Liver (tissue), 9 donors: ENCODE data around the gene BDKRB2. TPM values are rescaled to one million over a fixed set of nuclear protein-coding genes. Genes with fewer than 3 reads are reported as not detected.

Source experiments
- DNase-seq: peaks from one replicate; pipeline ENCODE4 v3.0.0-alpha.2; 2017; ENCODE audit warnings: low spot score
- H3K27ac ChIP-seq, 2 donors: one replicate each; pipeline ENCODE4 v1.7.0; 2013; ENCODE audit warnings: inconsistent platforms in 2 of 2, low read length in 2 of 2, control low read depth in 1 of 2, low read depth in 1 of 2, mild to moderate bottlenecking in 1 of 2
- H3K27me3 ChIP-seq, 4 donors: one replicate each; pipeline versions ENCODE4 v1.6.1 to v1.7.0; 2013; ENCODE audit warnings: low read length in 3 of 4, inconsistent platforms in 1 of 4, mild to moderate bottlenecking in 1 of 4, moderate library complexity in 1 of 4; ENCODE audit not compliant: control insufficient read depth in 4 of 4, insufficient read depth in 4 of 4
- H3K36me3 ChIP-seq, 4 donors: one replicate each; pipeline versions ENCODE4 v1.6.1 to v1.7.0; 2013; ENCODE audit warnings: low read length in 3 of 4, mild to moderate bottlenecking in 3 of 4, low read depth in 1 of 4, moderate library complexity in 1 of 4; ENCODE audit not compliant: control insufficient read depth in 4 of 4, insufficient read depth in 3 of 4
- H3K4me1 ChIP-seq, 4 donors: one replicate each; pipeline versions ENCODE4 v1.6.1 to v1.7.0; 2013; ENCODE audit warnings: low read length in 3 of 4, mild to moderate bottlenecking in 3 of 4, moderate library complexity in 1 of 4; ENCODE audit not compliant: control insufficient read depth in 4 of 4, insufficient read depth in 4 of 4
- H3K4me3 ChIP-seq, 3 donors: one replicate each; pipeline versions ENCODE4 v1.6.1 to v1.7.0; 2013; ENCODE audit warnings: low read length in 3 of 3, control low read depth in 1 of 3, low read depth in 1 of 3, mild to moderate bottlenecking in 1 of 3
- H3K9ac ChIP-seq, 2 donors: one replicate each; pipeline ENCODE4 v1.7.0; 2013; ENCODE audit warnings: low read length in 2 of 2, mild to moderate bottlenecking in 2 of 2, moderate library complexity in 2 of 2, control low read depth in 1 of 2, low read depth in 1 of 2
- H3K9me3 ChIP-seq, 4 donors: one replicate each; pipeline versions ENCODE4 v1.6.1 to v1.7.0; 2013; ENCODE audit warnings: low read length in 3 of 4; ENCODE audit not compliant: control insufficient read depth in 4 of 4
- EGR1 ChIP-seq, 2 donors: IDR thresholded peaks; 2 replicates each; pipeline ENCODE4 v1.6.1; 2016 to 2018; ENCODE audit warnings: antibody characterized with exemption in 2 of 2, low read depth in 2 of 2
- FOXA1 ChIP-seq: IDR thresholded peaks from 2 replicates; pipeline ENCODE4 v1.6.1; 2016; ENCODE audit warnings: antibody characterized with exemption
- FOXA2 ChIP-seq: IDR thresholded peaks from 2 replicates; pipeline ENCODE4 v1.6.1; 2016; ENCODE audit warnings: antibody characterized with exemption
- GABPA ChIP-seq, 2 donors: IDR thresholded peaks in 1 of 2; conservative IDR thresholded peaks in 1 of 2; 2 replicates each; pipeline ENCODE4 v1.6.1; 2016; ENCODE audit warnings: antibody characterized with exemption in 2 of 2, mild to moderate bottlenecking in 1 of 2, moderate library complexity in 1 of 2
- HNF4A ChIP-seq, 2 donors: conservative IDR thresholded peaks; 2 replicates each; pipeline ENCODE4 v1.6.1; 2016; ENCODE audit warnings: antibody characterized with exemption in 2 of 2, mild to moderate bottlenecking in 2 of 2
- JUND ChIP-seq, 2 donors: IDR thresholded peaks; 2 replicates each; pipeline ENCODE4 v1.6.1; 2016; ENCODE audit warnings: antibody characterized with exemption in 2 of 2
- NR2F2 ChIP-seq: IDR thresholded peaks from 2 replicates; pipeline ENCODE4 v1.6.1; 2016; ENCODE audit warnings: antibody characterized with exemption
- RAD21 ChIP-seq, 2 donors: IDR thresholded peaks; 2 replicates each; pipeline ENCODE4 v1.6.1; 2016; ENCODE audit warnings: antibody characterized with exemption in 2 of 2, mild to moderate bottlenecking in 2 of 2
- SP1 ChIP-seq: IDR thresholded peaks from 2 replicates; pipeline ENCODE4 v1.6.1; 2018; ENCODE audit warnings: antibody characterized with exemption, mild to moderate bottlenecking
- TAF1 ChIP-seq: conservative IDR thresholded peaks from 2 replicates; pipeline ENCODE4 v1.6.1; 2016; ENCODE audit warnings: antibody characterized with exemption, mild to moderate bottlenecking
- YY1 ChIP-seq: IDR thresholded peaks from 2 replicates; pipeline ENCODE4 v1.6.1; 2016; ENCODE audit warnings: antibody characterized with exemption, mild to moderate bottlenecking
- ZBTB33 ChIP-seq: IDR thresholded peaks from 2 replicates; pipeline ENCODE4 v1.6.1; 2016; ENCODE audit warnings: antibody characterized with exemption
- WGBS: extraction: QIAGEN DNeasy Blood & Tissue Kit; methylation state at CpG from one replicate; pipeline ENCODE4 v1.1.7; 2013; 5-methylcytosine and 5-hydroxymethylcytosine counted together
- polyA plus RNA-seq, 2 donors: library from polyadenylated mRNA; stranded (reverse) in 1 of 2; unstranded in 1 of 2; fragments of 200-250 nt in 1 of 2; fragments of >200 nt in 1 of 2; fragmentation: Nextera tagmentation in 1 of 2; extraction: Ambion mirVana in 1 of 2; gene quantifications; one replicate each; pipeline versions ENCODE4 v1.2.1 to v1.2.3, GENCODE V29; 2013 to 2015
- total RNA-seq, 2 donors: library from RNA; depleted of rRNA; stranded (reverse); fragments of >200 nt; gene quantifications; one replicate each; pipeline ENCODE4 v1.2.3, GENCODE V29; 2014
- TF ChIP-seq, protein P1 (sequence below): IDR thresholded peaks from 2 replicates; pipeline ENCODE4 v1.6.1; 2016; ENCODE audit warnings: antibody characterized with exemption
- donor health status: healthy.
- donor health status: healthy.
- donor health status: healthy.
- donor health status: healthy.
- donor health status: healthy.

BDKRB2 gene
- total and polyA plus RNA-seq, 4 donors: 0.10 to 0.25 (median 0.17) TPM

DNA sequence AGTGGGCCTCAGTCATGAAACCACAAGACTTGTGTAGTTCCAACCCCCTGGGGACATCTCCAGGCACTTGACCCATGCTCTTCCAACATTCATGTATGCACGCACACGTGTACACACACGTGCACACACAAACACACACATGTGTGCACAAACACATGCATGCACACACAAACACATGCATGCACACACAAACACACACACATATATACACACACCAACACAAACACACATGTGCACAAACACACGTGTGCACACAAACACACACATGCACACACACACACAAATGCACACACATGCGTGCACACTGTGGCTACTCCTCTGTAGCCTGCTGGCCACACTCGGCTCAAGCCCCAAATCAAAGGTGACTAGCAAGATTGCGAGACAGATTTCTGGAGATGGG, 22.8 kb downstream of the BDKRB2 start (continued):
- no peak for TF ChIP-seq ZBTB33
- TF ChIP-seq TAF1: no peak
- no peak for TF ChIP-seq YY1

DNA sequence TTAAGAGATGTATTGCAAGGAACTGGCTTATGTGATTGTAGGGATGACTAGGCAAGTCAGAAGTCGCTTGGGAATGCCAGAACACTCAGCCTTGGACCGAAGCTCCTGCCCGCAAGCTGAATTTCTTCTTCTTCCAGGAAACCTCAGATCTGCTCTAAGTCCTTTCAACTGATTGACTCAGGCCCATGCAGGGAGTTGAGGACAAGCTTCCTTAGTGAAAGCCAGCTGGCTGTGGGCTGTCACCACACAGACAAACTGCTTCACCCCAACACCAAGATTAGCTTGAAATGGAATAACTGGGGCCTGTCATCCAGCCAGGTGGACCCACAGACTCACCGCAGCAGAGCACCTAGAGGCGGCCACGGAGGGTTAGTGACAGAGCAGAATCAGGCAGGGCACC, 24.7 kb downstream of the BDKRB2 start:
- Histone ChIP-seq H3K4me1 (no peaks in the 10 kb centered on the region), H3K27ac (no peak overlapping the region), H3K36me3 (no peaks in the 10 kb centered on the region), H3K9ac (no peak overlapping the region), H3K9me3 (no peaks in the 10 kb centered on the region), H3K27me3 (no peaks in the 10 kb centered on the region), H3K4me3 (no peak overlapping the region)
- TF ChIP-seq SP1: no peak
- no peak for TF ChIP-seq NR2F2
- TF ChIP-seq EGR1 (IDR thresholded peaks at IDR 0.05; ENCODE audit: low read depth in 2 of 2): no peak
- DNase-seq: no peak
- 94% methylated on average over 6 of the region's 6 CpGs for WGBS

DNA sequence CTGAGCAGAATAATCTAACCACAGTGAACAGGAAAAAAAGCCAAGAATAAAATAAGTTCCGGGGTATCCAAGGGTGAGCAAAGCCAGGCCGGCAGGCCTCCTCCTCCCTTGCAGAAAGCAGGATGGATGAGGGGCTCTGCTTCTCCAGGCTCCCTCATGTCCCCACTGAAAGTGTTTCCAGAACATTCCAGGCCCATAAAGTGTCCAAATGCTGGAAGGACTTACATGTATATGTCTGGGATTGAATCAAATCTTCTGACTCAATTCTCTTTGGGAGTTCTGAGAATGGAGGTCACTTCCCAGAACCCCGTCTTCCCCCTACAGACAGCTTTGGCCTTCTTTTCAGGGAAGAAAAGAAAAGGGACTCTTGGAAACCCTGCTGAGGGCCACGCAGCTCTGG, 26.4 kb downstream of the BDKRB2 start:
- H3K27ac ChIP-seq: no peak overlapping the region
- WGBS: 89% methylated on average over 4 of the region's 4 CpGs

GRCh38 chr14:96231526-96232130, 27.0 kb downstream of the BDKRB2 start:
- 85% methylated on average over 12 of the region's 12 CpGs for WGBS
- TF ChIP-seq RAD21 (IDR thresholded peaks at IDR 0.05) (no peak), TAF1 (no peak), GABPA (IDR thresholded peaks at IDR 0.05 in 1 of 2, conservative IDR thresholded peaks at IDR 0.05 in 1 of 2) (no peak), SP1 (no peak), YY1 (no peak), JUND (IDR thresholded peaks at IDR 0.05) (no peak), FOXA2 (no peak), HNF4A (conservative IDR thresholded peaks at IDR 0.05) (no peak), ZBTB33 (no peak), FOXA1 (no peak)
- TF ChIP-seq, protein P1, sequence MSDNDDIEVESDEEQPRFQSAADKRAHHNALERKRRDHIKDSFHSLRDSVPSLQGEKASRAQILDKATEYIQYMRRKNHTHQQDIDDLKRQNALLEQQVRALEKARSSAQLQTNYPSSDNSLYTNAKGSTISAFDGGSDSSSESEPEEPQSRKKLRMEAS: no peak
- no peaks in the 10 kb centered on the region for H3K36me3 ChIP-seq
- no peak overlapping the region for H3K4me3 ChIP-seq
- H3K9me3 ChIP-seq: no peaks in the 10 kb centered on the region
- no peaks in the 10 kb centered on the region for H3K27me3 ChIP-seq
- no peak overlapping the region for H3K9ac ChIP-seq
- H3K4me1 ChIP-seq: no peaks in the 10 kb centered on the region
- DNase-seq: no peak
- H3K27ac ChIP-seq: no peak overlapping the region

More for the DNA sequence above, 26.4 kb downstream of the BDKRB2 start:
- H3K4me3 ChIP-seq: no peak overlapping the region
- no peak overlapping the region for H3K9ac ChIP-seq
- H3K36me3 ChIP-seq: no peaks in the 10 kb centered on the region
- DNase-seq: no peak
- no peaks in the 10 kb centered on the region for H3K4me1 ChIP-seq
- TF ChIP-seq YY1: no peak
- no peaks in the 10 kb centered on the region for H3K9me3 ChIP-seq
- H3K27me3 ChIP-seq: no peaks in the 10 kb centered on the region
